HG03196 (cell line): ENCODE measurements around the gene ATXN8OS.
"Not testable (repeated sequence)": the region's sequence is repeated elsewhere in the genome, so short reads cannot be mapped to it uniquely, and the experiment has no call there.

Experiments used
- ATAC-seq: cut with Tn5 transposase; IDR thresholded peaks from one replicate; pipeline ENCODE4 v1.9.1; 2021; ENCODE audit not compliant: unreplicated experiment

Gene ATXN8OS

DNA sequence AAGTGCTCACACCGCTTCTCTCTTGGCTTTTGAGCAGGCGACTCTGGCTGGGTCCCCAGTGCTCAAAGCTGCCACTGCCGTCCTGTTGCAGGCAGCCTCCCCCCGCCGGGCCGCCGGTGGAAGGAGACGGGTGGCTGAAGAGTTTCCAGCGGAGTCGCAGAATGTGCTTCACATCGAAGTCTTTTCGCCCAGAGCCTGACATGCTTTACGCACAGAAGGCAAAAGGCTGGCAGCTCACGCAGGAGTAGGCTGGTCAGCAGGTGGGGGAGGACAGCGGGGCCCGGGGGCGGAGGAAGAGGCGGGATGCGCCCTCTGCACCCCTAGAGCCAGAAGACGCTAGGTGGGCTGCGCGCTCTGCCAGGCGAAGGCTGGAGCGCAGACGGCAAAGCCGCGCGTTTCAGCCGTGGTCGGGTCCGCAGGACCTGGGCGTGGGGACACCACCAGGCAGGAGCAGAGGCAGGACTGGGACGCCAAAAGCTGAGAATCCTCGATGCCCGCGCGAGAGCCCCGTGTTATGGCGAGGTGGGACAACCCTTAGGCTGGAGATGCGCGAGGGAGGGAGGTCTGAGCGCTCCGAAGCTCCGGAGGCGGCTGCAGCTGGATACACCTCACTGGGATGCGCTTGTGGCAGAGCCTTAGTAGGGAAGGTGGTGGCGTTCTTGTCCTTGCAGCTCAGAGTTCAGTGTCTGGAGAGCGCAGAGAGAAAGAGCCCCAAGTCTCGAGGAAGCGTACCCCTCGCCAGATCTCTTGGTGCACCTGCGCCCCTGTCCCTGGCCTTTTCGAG lies at the start of gene ATXN8OS:
Gene ATXN8OS, plus strand, starts transcription at position 329 of the 784 bp plus-strand sequence.
- no peak for ATAC-seq

DNA sequence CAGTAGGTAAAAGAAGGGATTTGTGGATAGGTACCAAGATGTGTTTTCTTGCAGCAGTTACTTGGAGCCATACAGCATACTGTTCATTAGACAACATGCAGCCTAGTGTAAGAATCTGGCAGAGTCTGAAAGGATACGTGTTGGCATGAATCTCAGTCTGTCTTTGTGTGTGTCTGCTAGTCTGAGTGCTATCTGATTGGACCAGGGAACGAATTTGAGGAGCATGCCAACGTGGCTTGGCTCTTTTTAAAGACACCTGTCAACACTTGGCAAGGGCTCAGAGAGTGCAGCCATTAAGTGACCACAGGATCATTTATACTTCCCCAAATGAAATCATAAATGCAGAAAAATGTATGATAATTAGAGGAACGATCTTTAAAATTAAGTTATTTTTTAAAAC lies 27.6 kb upstream of the ATXN8OS start:
- ATAC-seq = no peak

DNA sequence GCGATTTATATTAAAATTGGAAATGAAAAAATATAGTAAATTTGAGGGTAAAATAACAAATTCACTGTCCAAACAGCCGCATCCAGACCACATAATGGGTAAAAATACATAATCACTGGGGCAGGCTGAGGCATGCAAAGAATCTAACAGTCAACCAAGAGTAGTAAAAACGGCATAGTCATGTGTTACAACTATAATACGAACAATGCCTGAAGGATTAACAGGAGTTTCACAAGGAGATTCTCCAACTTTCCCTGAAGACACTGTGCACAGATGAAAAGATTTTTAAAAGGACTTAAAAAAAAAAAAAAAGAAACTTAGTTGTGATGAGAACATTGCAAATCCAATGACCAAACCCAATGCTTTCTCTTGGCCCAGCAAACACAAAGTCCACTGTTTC lies 20.4 kb upstream of the ATXN8OS start:
- ATAC-seq = no peak

DNA sequence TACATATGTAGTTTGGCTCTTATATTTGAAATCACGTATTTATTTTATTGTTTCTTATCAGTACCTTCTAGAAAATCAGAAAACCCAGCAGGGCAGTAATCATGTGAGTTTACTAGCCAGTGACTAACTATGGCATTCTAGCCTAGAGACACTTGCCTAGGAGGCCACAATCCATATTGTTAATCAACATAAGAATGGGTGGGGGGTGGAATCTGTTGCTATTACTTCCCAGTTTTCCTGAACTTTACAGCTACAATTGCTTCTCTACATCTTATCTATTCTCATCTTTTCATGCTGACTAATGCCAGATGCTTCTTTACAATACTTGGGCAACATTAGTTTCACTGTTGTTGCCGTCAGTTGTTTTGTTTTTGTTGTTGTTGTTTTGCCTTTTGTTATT lies 18.7 kb upstream of the ATXN8OS start:
- no peak for ATAC-seq

DNA sequence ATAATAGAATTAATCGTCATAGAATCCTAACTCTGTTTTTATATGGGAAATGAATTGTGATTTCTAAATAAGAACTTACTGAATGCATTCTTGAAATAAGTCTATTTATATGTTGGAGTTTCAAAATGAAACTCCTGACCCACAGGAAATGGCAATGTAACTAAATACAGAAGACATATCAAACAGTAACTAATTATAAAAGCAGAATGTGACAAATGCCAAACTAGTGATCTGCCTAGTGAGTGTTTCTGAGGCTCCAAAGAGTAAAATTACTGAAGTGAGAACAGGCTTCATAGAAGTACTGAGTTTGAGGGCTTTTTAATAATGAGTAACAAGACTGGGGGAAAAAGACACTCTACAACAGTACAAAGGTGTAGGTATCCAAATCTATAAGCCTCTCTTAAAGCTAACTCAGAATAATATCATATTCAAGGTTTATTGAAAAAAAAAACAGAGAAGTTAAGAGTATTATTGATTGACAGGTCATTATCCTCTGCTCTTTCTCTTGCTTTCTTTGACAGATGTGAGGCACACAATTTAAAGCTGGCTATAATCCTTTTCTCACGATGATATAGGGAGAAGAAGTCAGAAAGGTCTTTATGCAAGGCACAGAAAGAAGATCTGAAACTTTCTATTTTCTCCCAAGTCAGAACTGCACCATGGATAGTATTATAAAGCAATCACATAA lies 17.4 kb upstream of the ATXN8OS start:
- peak; percentile 87 for ATAC-seq

DNA sequence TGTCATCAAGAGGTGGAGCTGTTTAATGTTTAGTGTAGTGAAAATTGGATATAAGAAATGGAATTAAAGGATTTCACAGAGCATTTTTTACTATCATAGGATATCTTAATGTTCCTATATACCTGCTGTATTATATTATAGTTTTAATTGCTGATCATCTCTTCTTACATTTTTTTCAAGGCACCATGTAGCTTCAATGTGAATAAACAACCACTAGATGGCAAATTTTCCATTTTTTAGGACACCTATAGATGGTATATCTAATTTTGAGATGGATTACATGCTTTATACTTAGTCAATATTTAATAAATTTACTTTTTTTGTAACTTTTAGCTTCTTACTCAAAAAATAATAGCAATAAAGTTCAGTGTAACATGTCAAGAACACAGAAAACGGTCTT lies 9.0 kb upstream of the ATXN8OS start:
- ATAC-seq = no peak

DNA sequence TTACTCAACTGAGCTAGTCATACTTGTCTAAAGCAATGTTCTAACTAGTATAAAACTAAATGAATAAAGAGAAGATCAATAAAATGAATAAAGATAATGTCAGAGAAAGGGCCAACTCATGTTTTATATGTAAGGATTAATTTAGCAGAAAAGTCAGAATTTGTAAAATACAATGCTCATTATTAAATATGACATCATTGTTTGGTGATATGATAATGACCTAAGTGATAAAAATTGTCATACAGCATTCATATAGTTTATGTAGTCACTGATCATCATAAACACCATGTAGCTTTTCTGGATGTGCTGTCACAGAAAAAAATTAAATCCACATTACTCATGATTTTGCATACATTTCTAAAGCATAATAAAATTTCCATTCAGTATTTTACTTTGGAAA lies 3.1 kb upstream of the ATXN8OS start:
- ATAC-seq = no peak

DNA sequence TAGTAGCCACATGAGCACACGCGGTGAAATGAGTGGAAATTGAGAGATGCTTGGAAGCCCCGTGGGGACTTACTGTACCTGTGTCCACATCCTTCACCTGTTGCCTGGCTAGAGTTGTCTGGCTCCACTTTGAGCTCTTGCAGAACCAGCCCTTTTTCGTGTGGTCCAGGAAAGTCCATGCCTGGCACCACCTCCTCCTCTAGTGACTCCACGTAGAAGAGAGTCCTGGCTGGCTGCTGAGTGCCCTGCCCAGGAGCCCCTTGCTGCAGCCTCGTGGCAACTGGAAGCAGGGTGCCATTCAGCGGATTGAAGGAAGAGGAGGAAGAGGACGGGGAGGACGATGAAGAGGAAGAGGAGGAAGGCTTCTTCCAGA lies 515 bp upstream of the ATXN8OS start:
- no peak for ATAC-seq

DNA sequence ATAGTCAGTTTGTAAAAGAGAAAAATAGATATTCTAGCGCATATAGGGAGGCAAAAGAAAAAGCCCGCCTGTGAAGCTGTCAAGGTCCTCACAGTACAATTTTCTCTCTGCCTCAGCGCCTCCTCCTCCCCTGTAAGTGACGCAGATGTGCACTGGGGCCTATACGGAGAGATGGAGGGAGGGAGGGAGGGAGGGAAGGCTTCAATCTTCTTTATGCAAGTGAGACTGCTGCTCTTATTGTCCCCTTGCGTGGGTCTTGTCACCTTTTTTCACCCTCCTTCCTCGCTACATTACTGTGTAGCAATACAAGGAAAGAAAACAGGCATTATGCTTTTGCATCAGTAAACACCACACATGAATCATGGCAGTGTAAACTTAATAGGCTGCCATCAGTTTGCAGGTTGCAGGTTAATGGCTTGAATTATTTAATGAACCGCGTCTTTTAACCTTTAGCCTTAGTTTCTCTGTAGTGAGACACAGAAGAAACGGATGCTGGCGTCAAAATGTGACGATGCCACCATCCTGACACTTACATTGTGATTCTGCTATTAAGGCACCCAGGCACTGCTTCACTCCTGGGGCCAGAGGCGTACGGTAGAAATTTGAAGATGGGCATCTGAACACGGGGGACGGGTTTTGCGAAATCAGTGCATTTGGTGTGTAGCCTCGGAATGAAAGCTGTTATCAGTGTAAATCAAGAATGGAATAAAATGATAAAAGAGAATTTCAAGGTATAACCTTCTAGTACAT lies 905 bp downstream of the ATXN8OS start, which contains the start of gene KLHL1:
Gene KLHL1, minus strand, starts transcription at position 97 of the 750 bp plus-strand sequence. CDS start 753 bp downstream, outside the sequence.
- no peak for ATAC-seq

DNA sequence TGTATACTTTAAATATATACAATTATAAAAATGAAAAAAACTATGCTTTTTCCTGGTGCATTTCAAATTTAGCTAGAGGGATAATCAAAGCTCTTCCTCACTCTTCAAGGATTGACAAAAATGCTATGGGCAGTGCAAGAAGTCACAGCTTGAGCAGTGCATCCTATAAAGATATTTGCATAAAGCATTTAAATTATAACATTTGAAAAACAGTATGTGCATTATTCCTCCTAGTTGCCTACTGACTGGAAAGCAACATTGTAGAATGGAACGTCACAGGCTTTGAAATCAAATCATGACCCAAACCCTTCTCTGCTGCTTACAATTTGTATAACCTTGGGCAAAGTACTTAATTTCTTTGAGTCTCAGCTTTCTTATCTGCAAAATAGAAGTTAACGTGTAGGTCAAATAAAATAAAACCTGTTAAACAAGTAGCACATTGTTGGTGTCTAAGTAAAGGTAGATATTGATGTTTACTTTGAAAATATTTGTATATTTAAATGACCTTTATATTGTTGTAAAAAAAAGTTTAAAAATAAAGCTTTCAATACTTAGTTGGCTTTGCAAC lies 9.8 kb downstream of the ATXN8OS start:
- no peak for ATAC-seq

DNA sequence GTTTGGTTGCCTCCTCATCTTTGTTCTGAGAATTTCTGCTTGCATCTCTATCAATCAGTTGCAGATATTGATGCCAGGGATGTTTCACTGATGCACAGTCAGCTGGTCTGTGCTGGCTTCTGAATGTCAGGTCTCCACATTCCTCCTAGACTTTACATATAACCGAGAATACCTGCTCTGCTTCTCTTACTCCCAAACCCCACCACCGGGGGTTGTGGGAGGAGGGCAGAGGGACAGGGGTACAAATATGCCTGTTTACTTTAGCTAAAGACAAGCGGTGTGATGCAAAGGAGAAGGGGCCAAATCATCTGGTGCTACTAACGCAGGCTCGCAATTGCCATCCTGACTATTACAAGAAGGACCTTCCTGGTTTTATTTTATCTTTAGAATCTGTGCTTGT lies 18.1 kb downstream of the ATXN8OS start:
- ATAC-seq = no peak

DNA sequence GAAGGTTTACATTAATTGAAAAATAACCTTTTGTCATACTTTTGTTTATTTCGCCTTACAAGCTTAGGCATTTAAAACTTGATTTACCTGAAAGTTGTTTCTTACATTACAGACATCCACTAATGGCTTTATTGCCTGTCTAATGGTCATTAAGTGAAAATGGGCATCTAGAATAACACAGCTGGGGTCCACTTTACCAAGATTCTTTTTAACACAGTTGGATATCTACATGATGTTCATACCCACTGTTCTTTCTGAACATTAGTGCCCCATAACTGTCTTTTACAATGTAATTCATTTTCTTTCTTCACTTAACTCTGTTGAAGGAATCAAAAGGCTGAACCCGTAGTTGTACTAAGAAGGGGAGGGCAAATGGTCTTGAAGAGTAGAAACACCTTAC lies 20.5 kb downstream of the ATXN8OS start:
- ATAC-seq = no peak

DNA sequence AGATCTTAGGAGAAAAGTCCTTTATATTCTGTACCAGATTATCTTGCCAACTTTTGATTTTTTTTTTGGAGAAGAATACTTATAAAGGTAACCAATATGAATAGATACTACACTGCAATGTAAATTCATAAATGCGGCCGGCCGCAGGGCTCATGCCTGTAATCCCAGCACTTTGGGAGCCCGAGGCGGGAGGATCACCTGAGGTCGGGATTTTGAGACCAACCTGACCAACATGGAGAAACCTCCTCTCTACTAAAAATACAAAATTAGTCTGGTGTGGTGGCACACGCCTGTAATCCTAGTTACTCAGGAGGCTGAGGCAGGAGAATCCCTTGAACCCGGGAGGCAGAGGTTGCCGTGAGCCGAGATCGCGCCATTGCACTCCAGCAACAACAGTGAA lies 35.0 kb downstream of the ATXN8OS start:
- not testable (repeated sequence) for ATAC-seq

DNA sequence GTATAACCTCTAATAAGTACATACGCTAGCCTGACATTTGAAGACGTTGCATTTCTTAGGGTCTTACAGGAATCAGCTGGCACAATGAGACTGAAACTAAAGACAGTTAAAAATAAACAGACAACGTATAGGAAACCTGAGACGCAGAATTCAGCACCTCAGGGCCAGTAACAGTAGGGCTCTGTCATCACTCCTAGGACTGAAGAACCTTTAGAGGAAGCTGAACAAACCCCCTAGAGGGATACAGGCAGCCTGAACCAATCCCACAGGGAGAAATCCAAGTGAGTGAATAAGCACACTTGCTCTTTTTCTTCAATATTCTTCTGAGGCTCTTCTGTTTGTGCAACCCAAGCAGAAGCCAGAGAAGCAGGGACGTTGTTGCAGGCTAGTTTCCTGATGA lies 54.5 kb downstream of the ATXN8OS start:
- ATAC-seq = no peak

DNA sequence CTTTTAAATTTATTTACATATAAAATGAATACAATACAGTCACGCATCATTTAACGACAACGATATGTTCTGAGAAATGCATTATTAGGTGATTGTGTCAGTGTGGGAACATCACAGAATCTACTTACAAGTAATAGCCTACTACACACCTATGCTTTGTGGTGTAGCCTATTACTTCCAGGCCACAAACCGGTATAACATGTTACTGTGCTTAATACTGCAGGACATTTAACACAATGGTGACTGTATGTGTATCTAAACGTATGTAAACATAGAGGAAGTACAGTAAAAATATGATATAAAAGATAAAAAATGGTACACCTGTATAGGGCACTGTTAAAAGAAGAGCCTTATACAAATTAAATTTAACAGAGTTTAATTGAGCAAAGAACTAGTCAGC lies 63.1 kb downstream of the ATXN8OS start:
- no peak for ATAC-seq

DNA sequence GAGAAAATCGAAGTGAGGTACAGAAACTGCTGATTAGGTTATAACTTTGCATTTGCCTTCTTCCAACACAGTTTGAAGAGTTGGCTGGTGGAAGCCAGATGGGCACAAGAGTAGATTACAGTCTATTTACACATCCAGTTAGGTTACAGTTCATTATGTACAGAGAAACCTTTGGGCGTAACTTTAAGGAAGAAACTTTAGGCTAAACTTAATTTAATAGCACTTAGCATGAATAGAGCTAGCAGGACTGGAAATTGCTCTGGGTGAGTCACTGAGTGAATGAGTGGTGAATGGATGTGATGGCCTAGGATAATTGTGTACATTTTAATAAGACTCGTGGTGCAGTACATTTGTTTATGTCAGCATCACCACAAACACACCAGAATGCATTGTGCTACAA lies 63.5 kb downstream of the ATXN8OS start:
- no peak for ATAC-seq

DNA sequence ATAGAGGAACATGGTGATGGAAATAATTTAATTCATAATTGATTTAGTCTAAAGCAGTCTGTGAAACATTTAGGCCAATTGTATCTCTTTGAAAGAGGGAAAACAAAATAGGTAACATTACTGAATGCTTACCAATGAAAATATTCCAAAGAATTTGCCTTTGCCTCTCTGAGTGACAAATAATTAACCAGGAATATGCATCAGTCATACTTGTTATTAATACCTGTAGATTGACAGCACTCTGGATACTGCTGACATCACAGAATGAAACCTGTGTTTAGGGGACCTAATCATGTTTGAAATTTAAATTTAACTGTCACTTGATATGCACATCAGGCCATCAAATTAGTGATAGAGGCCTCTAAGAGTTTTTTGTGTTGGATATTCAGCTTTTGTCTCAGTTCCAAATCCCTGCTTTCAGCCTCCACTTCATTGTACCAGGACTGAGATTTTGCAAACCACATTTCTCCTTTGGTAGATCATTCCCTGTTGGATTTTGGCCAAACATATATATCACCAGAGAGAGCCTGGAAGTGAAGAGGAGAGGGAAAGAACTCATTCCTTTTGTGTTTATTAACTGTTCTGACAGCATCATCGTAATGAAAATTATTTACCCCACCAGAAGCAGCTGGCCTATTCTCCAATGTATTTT lies 65.4 kb downstream of the ATXN8OS start:
- ATAC-seq = no peak

DNA sequence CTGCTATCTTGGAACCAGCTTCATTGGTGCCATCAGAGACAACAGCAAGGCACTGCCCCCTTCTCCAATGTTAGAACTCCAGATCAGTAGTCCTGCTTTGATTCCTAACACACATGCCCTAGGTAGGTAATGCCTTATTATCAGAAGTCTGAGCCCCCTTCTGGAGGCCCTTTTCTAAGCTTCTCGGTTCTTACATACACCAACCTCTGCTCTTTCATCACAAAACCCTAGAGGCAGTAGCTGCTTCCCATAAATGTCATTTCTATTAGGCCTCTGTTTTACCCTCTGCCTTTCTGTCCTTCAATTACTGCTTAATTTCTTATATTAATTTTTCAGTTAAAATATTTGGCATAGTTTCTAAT lies 66.0 kb downstream of the ATXN8OS start:
- no peak for ATAC-seq

DNA sequence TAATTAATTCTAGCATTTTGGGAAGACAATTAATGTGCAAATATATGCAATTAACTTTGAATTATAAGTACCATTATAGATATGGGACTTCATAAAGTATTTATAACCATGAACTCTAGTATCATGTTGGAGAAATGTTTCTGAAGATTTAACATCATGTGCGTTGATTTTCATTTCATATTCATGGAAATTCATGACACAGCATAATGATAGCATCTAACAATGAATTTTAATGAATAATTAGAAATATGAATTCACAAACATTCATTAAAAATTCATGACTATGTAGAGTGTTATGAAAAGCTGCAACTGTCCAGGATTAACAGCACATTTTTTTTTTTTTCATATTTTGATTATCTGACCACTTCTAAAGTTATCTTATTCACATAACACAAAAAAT lies 70.7 kb downstream of the ATXN8OS start:
- ATAC-seq = no peak
